NCI-H2107 treated with DMSO at 0.1 percent for 48 hours (cell line): ENCODE measurements around the gene ANKRD55.
"Not testable (repeated sequence)": the region's sequence is repeated elsewhere in the genome, so short reads cannot be mapped to it uniquely, and the experiment has no call there.

ENCODE experiments used
- DNase-seq: peaks from one replicate; lab custom pipeline; 2025; ENCODE audit not compliant: unreplicated experiment; lab: John Stamatoyannopoulos, UW

The ANKRD55 gene

GRCh38 chr5:56110646-56111403, 122.3 kb downstream of the ANKRD55 start:
- no peak for DNase-seq

GRCh38 chr5:56108246-56108645, 124.9 kb downstream of the ANKRD55 start:
- DNase-seq = no peak

- no peak for DNase-seq
Observed at GRCh38 chr5:56106837-56107236, 126.3 kb downstream of the ANKRD55 start.

- no peak for DNase-seq
Observed at GRCh38 chr5:56105511-56106291, 127.4 kb downstream of the ANKRD55 start.

- DNase-seq = no peak
Observed at GRCh38 chr5:56102889-56103288, 130.2 kb downstream of the ANKRD55 start.

GRCh38 chr5:56102207-56102606, 130.9 kb downstream of the ANKRD55 start:
- not testable (repeated sequence) for DNase-seq

- no peak for DNase-seq
Observed at GRCh38 chr5:56101180-56101579, 131.9 kb downstream of the ANKRD55 start.

GRCh38 chr5:56100439-56101176, 132.5 kb downstream of the ANKRD55 start:
- DNase-seq = no peak

- no peak for DNase-seq
Observed at GRCh38 chr5:56099346-56099745, 133.8 kb downstream of the ANKRD55 start.

GRCh38 chr5:56097055-56097454, 136.1 kb downstream of the ANKRD55 start:
- no peak for DNase-seq

- no peak for DNase-seq
Observed at GRCh38 chr5:56095579-56096102, 137.5 kb downstream of the ANKRD55 start.

- DNase-seq = no peak
Observed at GRCh38 chr5:56094579-56095361, 138.4 kb downstream of the ANKRD55 start.

- DNase-seq = no peak
Observed at GRCh38 chr5:56093970-56094369, 139.2 kb downstream of the ANKRD55 start.

GRCh38 chr5:56092115-56092514, 141.0 kb downstream of the ANKRD55 start:
- no peak for DNase-seq

GRCh38 chr5:56091664-56092063, 141.5 kb downstream of the ANKRD55 start:
- no peak for DNase-seq

GRCh38 chr5:56090793-56091460, 142.2 kb downstream of the ANKRD55 start:
- no peak for DNase-seq

- DNase-seq = no peak
Observed at GRCh38 chr5:56088967-56089829, 143.9 kb downstream of the ANKRD55 start.

- no peak for DNase-seq
Observed at GRCh38 chr5:56088431-56088949, 144.6 kb downstream of the ANKRD55 start.

GRCh38 chr5:56085193-56085592, 147.9 kb downstream of the ANKRD55 start:
- DNase-seq = no peak
